GM18861 (cell line): Measurements from ENCODE around the gene ECEL1.

ENCODE experiments used
- ATAC-seq: cut with Tn5 transposase; IDR thresholded peaks from one replicate; pipeline ENCODE4 v1.9.1; 2021; ENCODE audit not compliant: unreplicated experiment

ECEL1 gene

DNA sequence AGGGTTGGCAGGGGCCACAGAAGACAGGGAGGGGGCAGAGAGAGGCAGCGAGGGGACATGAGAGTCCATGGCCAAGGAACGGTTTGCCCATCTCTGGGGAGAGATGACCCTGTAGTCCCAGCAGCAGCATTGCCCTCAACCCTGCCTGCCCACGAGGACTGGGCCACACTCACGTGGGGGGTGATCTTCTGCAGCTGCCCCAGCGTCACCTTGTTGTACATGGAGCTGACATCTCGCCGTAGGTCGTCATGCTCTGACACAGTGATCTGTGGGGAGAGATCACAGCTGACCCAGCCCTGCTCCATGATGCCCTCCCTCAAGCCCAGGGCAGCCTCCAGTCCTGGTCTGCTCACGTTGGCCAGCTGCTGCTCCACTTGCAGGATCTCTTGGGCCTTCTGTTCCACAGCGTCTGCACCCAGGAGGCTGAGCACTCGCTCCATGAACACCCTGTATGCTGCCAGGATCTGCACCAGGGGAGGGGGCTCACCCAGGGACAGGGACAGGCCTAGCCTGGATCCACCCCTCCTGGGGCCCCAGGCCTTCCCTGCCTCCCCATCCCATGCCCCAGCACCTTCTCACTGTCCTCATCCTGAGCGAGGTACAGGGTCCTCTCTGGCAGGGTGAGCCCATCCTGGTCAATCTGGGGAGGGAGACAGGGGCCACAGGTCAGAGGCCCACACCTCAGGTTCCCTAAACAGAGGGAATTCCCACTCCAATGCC lies 2.8 kb downstream of the ECEL1 start:
- no peak for ATAC-seq

GRCh38 chr2:232483923-232484627 lies 3.6 kb downstream of the ECEL1 start:
- no peak for ATAC-seq

DNA sequence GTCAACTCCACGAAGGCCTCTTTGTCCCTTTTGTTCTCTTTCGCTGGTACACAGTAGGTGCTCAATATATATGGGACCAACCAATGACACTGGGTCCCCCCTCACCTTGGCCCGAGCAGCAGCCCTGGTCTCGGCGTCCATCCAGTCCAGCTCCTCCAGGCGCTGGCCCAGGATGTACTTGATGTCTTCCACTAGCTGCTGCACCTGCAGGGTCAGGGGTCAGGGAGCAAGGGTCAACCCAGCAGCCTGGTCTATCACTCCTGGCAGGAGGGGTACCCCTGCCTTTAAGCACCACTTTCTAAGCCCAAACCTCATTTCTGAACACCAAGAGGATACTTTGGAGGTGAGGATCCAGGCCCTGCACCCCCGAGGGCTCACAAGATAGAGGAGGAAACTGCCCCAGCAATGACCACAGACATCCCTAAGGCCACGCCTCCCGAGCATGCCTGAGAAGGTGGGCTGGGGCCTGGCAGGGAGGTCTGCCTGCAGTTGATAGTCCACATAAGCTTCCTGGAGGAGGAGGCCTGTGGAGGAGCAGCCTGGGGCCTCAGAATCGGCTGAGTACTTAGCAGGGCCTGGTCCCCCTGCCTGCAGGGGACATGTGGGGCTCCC lies 4.2 kb downstream of the ECEL1 start:
- ATAC-seq = no peak

- ATAC-seq = no peak
These were observed 5.1 kb downstream of the ECEL1 start for GRCh38 chr2:232482301-232483238.

GRCh38 chr2:232481322-232482140 lies 6.1 kb downstream of the ECEL1 start:
- no peak for ATAC-seq

GRCh38 chr2:232480201-232481190 lies 7.1 kb downstream of the ECEL1 start:
- no peak for ATAC-seq

- no peak for ATAC-seq
These were observed 8.1 kb downstream of the ECEL1 start for GRCh38 chr2:232479341-232480200.

DNA sequence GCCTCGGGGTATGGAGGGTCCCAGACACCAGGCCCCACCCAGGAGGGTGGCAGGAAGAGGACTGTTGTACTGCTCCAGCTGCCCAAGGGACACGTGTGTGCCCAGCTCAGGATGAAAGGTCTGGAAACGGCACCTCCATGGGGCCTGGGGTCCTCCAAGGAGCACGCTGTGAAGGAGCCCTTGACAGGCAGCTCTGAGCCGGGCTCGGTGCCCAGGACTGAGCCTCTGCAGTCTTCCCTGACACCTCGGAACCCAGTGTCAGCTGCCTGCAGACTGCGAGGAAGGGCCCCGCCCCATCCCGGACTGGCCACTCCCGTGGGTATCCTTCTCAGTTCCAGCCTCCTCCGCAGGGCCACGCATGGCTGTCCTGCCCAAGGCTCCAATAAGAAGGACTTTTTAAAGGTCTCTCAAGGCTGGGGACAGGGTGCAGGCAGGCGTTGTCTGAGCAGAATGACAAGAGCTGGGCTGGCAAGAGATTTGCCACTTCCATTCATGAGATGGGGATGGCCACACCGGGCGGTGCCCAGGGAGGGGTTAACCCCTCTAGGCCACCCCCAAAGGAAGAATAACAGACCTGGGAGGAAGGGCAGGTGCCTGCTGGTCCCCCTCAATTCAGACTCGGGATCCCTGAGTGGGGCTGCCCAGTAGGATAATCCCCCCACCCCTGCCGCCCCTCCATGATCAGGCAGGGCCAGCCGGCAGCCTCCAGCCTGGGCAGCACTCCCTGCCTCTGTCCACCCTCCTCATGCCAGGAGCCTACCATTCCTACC lies 8.9 kb downstream of the ECEL1 start:
- ATAC-seq = no peak

- no peak for ATAC-seq
These were observed 9.7 kb downstream of the ECEL1 start for GRCh38 chr2:232477751-232478510.

DNA sequence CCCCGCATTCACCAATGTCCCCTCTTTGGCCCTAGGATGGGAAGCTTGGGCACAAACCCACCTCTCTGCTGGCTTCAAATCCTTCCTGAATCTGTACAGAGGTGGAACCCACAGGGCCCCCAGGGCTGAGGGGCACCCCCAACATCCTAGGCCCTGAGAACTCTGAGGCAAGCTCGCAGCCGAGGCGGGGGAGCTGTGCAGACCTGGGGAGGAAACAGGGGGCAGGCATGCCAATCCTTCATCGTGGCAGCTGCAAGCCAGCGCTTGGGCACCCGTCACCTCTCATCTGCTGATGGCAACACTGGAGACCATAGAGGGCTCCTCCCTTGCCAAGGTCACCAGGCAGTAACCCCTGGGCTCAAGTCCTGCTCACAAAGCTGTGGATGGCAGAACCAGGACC lies 10.8 kb downstream of the ECEL1 start:
- no peak for ATAC-seq

GRCh38 chr2:232476045-232476444 lies 11.6 kb downstream of the ECEL1 start:
- no peak for ATAC-seq

- ATAC-seq = no peak
These were observed 14.2 kb downstream of the ECEL1 start for GRCh38 chr2:232473467-232473890.

DNA sequence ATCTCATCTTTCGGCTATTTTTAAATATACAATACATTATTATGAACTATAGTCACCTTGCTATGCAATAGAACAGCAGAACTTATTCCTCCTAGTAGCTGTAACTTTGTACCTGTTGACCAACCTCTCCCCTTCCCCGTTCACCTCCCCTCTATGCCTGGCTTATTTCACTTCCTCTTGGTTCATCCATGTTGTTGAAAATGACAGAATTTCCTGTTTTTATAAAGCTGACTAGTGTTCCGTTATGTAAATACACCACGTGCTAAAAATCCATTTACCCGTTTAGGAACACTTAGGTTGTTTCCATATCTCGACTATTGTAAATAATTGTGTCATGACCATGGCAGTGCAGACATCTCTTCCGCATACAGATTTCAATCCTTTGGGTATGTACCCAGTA lies 21.4 kb downstream of the ECEL1 start:
- no peak for ATAC-seq

DNA sequence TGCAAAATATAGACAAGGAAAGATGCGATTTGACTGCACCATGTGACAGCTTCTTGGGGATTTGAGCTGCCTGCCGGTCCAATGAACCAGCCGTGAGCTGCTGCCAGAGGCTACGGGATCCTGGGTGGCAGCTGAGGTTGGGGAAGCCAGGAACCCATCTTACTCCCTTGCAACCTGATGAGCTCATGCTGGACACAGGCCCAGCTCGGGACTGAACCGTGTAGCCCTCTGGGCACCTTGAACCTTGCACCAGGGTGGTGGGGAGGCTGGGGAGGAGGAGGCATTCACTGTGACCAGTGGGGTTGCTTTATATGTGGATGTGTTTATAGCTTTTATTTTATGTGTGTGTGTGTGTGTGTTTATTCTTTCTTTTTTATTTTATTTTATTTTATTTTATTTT lies 22.6 kb downstream of the ECEL1 start:
- ATAC-seq = no peak

GRCh38 chr2:232464544-232464885 lies 23.1 kb downstream of the ECEL1 start:
- no peak for ATAC-seq

GRCh38 chr2:232463701-232464543 lies 23.7 kb downstream of the ECEL1 start:
- ATAC-seq = no peak
